ENCODE measurements around the gene IMPACT.

The IMPACT gene

DNA sequence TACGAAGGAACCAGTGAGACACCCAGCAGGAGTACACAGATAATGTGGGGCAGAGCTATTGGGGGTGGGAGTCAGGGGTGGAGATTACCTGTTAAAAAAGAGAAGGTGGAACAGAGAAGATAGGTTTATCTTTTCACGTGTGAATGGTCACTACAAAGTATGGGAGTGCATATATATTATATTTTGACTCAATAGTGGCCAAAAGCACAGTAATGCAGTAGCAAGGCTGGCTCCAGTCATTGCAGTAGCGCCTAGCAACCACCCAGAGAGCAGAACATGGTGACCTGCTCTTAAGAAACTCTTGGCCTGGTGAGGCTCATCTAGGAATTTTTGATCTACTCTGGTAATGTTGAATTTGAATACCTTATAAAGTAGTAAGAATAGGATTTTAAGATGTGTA, 1.0 kb downstream of the IMPACT start:
- H3K9me3 ChIP-seq (ENCODE audit: low read length), result no peaks in the 10 kb centered on the region
- H3K27ac ChIP-seq (ENCODE audit: low read depth, low read length), result no peak overlapping the region
- peaks cover 12% of the 10 kb centered on the region for H3K4me1 ChIP-seq (ENCODE audit: insufficient read depth, low read length)
- H3K36me3 ChIP-seq (ENCODE audit: insufficient read depth, low read length), result peaks cover 2% of the 10 kb centered on the region
- no peaks in the 10 kb centered on the region for H3K27me3 ChIP-seq (ENCODE audit: control insufficient read depth in 1 of 2, insufficient read depth in 2 of 2, low read length in 2 of 2)
- H3K4me3 ChIP-seq (ENCODE audit: low read depth in 1 of 2, low read length in 2 of 2), result peak overlapping the region; percentile 34 to 89
- H3K9ac ChIP-seq (ENCODE audit: low read length), result no peak overlapping the region

- Histone ChIP-seq H3K27ac (ENCODE audit: low read depth, low read length) (no peak overlapping the region), H3K4me3 (ENCODE audit: low read depth in 1 of 2, low read length in 2 of 2) (no peak overlapping the region), H3K9me3 (ENCODE audit: low read length) (no peaks in the 10 kb centered on the region), H3K36me3 (ENCODE audit: insufficient read depth, low read length) (peaks cover 7% of the 10 kb centered on the region), H3K27me3 (ENCODE audit: control insufficient read depth in 1 of 2, insufficient read depth in 2 of 2, low read length in 2 of 2) (no peaks in the 10 kb centered on the region), H3K9ac (ENCODE audit: low read length) (no peak overlapping the region), H3K4me1 (ENCODE audit: insufficient read depth, low read length) (peaks cover 12% of the 10 kb centered on the region)
Measured at GRCh38 chr18:24428709-24429108, 2.2 kb downstream of the IMPACT start.

DNA sequence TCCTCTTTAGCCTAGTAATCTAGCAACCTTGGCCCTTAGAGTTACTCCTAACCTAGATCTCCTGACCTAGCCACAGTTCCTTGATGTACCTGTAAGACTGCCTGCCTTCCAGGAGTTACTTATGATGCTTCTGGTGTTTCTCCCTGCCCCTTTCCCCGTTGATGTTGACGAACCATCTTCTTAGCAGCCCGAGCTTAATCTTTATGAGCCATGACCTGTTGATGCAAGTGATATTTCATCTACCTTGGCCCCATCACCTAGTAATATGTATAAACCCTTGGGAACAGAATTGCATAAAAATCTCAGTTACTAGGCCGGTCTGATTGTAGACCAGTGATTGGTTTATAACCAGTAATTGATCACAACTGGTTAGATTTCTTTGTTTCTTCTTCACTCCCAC, 2.7 kb downstream of the IMPACT start:
- Histone ChIP-seq H3K9me3 (ENCODE audit: low read length) (no peaks in the 10 kb centered on the region), H3K27ac (ENCODE audit: low read depth, low read length) (no peak overlapping the region), H3K27me3 (ENCODE audit: control insufficient read depth in 1 of 2, insufficient read depth in 2 of 2, low read length in 2 of 2) (no peaks in the 10 kb centered on the region), H3K4me3 (ENCODE audit: low read depth in 1 of 2, low read length in 2 of 2) (no peak overlapping the region), H3K4me1 (ENCODE audit: insufficient read depth, low read length) (peaks cover 12% of the 10 kb centered on the region), H3K9ac (ENCODE audit: low read length) (no peak overlapping the region), H3K36me3 (ENCODE audit: insufficient read depth, low read length) (peaks cover 7% of the 10 kb centered on the region)

- peaks cover 7% of the 10 kb centered on the region for H3K4me1 ChIP-seq (ENCODE audit: insufficient read depth, low read length)
- H3K9me3 ChIP-seq (ENCODE audit: low read length), result no peaks in the 10 kb centered on the region
Measured at GRCh38 chr18:24432618-24433017, 6.1 kb downstream of the IMPACT start.

GRCh38 chr18:24436939-24437338, 10.5 kb downstream of the IMPACT start:
- H3K4me1 ChIP-seq (ENCODE audit: insufficient read depth, low read length), result no peaks in the 10 kb centered on the region
- peaks cover 24% of the 10 kb centered on the region for H3K36me3 ChIP-seq (ENCODE audit: insufficient read depth, low read length)
- H3K4me3 ChIP-seq (ENCODE audit: low read depth in 1 of 2, low read length in 2 of 2), result no peak overlapping the region
- no peak overlapping the region for H3K9ac ChIP-seq (ENCODE audit: low read length)
- no peak overlapping the region for H3K27ac ChIP-seq (ENCODE audit: low read depth, low read length)
- no peaks in the 10 kb centered on the region for H3K9me3 ChIP-seq (ENCODE audit: low read length)
- no peaks in the 10 kb centered on the region for H3K27me3 ChIP-seq (ENCODE audit: control insufficient read depth in 1 of 2, insufficient read depth in 2 of 2, low read length in 2 of 2)

More at GRCh38 chr18:24432618-24433017, 6.1 kb downstream of the IMPACT start:
- no peak overlapping the region for H3K27ac ChIP-seq (ENCODE audit: low read depth, low read length)
- no peak overlapping the region for H3K4me3 ChIP-seq (ENCODE audit: low read depth in 1 of 2, low read length in 2 of 2)
- no peaks in the 10 kb centered on the region for H3K27me3 ChIP-seq (ENCODE audit: control insufficient read depth in 1 of 2, insufficient read depth in 2 of 2, low read length in 2 of 2)
- H3K9ac ChIP-seq (ENCODE audit: low read length), result no peak overlapping the region
- H3K36me3 ChIP-seq (ENCODE audit: insufficient read depth, low read length), result peaks cover 11% of the 10 kb centered on the region

GRCh38 chr18:24443870-24444269, 17.4 kb downstream of the IMPACT start:
- peaks cover 32% of the 10 kb centered on the region for H3K36me3 ChIP-seq (ENCODE audit: insufficient read depth, low read length)
- no peak overlapping the region for H3K27ac ChIP-seq (ENCODE audit: low read depth, low read length)
- H3K27me3 ChIP-seq (ENCODE audit: control insufficient read depth in 1 of 2, insufficient read depth in 2 of 2, low read length in 2 of 2), result no peaks in the 10 kb centered on the region
- no peak overlapping the region for H3K4me3 ChIP-seq (ENCODE audit: low read depth in 1 of 2, low read length in 2 of 2)
- no peaks in the 10 kb centered on the region for H3K9me3 ChIP-seq (ENCODE audit: low read length)
- H3K4me1 ChIP-seq (ENCODE audit: insufficient read depth, low read length), result no peaks in the 10 kb centered on the region
- no peak overlapping the region for H3K9ac ChIP-seq (ENCODE audit: low read length)

DNA sequence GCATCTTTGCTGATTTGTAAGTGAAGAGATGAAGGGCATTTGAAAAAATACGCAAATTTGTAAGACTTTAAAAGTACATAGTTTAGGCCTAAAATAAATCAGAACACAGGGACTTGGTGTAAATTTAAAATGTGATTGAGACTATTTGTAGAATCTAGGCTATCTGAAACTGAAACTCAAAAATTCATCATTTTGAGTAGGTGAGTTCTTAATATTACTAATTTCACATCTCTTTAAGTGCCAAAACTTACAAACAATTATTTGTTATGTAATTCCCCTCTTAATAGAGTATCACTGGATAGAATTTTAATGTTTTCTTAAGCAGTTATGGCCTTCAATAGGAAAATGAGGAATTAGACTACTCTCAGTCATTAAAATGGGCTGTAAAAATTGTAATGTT, 20.0 kb downstream of the IMPACT start:
- Histone ChIP-seq H3K9ac (ENCODE audit: low read length) (no peak overlapping the region), H3K36me3 (ENCODE audit: insufficient read depth, low read length) (peaks cover 43% of the 10 kb centered on the region), H3K27ac (ENCODE audit: low read depth, low read length) (no peak overlapping the region), H3K9me3 (ENCODE audit: low read length) (no peaks in the 10 kb centered on the region), H3K4me1 (ENCODE audit: insufficient read depth, low read length) (no peaks in the 10 kb centered on the region), H3K4me3 (ENCODE audit: low read depth in 1 of 2, low read length in 2 of 2) (no peak overlapping the region), H3K27me3 (ENCODE audit: control insufficient read depth in 1 of 2, insufficient read depth in 2 of 2, low read length in 2 of 2) (no peaks in the 10 kb centered on the region)

DNA sequence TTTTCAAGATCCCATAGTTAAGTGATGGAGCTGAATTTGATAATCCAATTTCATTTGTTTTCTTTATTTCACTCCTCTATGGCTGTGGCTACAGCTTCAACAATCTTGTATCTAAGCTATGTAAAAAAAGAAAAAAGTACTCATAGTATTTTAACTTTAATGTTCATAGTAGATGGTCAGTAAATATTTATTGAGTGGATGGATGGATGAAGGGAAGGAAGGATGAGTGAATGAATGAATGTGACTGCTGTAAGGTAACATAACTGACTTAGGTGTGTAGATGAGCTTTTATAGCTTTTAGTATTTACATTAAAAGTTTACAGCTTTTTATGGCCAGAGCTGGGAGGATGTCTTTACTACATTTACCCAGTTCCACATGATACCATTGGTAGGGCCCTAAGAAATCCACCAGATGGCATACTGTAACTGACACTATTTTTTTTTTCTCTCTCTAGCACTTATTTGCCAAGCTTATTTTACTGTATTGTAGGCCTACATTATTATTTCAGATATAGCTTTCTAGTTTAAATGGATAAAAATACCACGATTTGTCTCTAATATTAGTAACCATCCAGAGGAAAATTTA, 20.6 kb downstream of the IMPACT start:
- no peaks in the 10 kb centered on the region for H3K9me3 ChIP-seq (ENCODE audit: low read length)
- H3K4me1 ChIP-seq (ENCODE audit: insufficient read depth, low read length), result no peaks in the 10 kb centered on the region
- H3K27ac ChIP-seq (ENCODE audit: low read depth, low read length), result no peak overlapping the region
- H3K9ac ChIP-seq (ENCODE audit: low read length), result no peak overlapping the region
- no peak overlapping the region for H3K4me3 ChIP-seq (ENCODE audit: low read depth in 1 of 2, low read length in 2 of 2)
- H3K36me3 ChIP-seq (ENCODE audit: insufficient read depth, low read length), result peaks cover 47% of the 10 kb centered on the region
- no peaks in the 10 kb centered on the region for H3K27me3 ChIP-seq (ENCODE audit: control insufficient read depth in 1 of 2, insufficient read depth in 2 of 2, low read length in 2 of 2)

DNA sequence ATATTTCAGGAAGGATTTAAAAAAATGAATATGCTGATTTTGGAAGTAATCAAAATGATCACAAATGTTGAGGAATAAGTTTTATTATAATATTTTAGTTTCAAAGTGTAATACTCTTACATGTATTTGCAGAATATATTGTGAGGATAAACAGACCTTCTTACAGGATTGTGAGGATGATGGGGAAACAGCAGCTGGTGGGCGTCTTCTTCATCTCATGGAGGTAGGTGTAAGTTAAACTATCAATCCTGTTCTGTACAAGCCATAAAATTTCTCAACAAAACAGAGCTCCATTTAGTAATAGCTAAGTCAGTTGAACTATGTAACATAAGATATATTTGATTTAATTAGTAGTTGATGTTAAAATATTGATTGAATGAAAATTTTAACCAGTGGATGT, 21.5 kb downstream of the IMPACT start:
- no peaks in the 10 kb centered on the region for H3K4me1 ChIP-seq (ENCODE audit: insufficient read depth, low read length)
- H3K9ac ChIP-seq (ENCODE audit: low read length), result no peak overlapping the region
- no peaks in the 10 kb centered on the region for H3K9me3 ChIP-seq (ENCODE audit: low read length)
- H3K36me3 ChIP-seq (ENCODE audit: insufficient read depth, low read length), result peaks cover 47% of the 10 kb centered on the region
- no peak overlapping the region for H3K4me3 ChIP-seq (ENCODE audit: low read depth in 1 of 2, low read length in 2 of 2)
- H3K27me3 ChIP-seq (ENCODE audit: control insufficient read depth in 1 of 2, insufficient read depth in 2 of 2, low read length in 2 of 2), result no peaks in the 10 kb centered on the region
- no peak overlapping the region for H3K27ac ChIP-seq (ENCODE audit: low read depth, low read length)

DNA sequence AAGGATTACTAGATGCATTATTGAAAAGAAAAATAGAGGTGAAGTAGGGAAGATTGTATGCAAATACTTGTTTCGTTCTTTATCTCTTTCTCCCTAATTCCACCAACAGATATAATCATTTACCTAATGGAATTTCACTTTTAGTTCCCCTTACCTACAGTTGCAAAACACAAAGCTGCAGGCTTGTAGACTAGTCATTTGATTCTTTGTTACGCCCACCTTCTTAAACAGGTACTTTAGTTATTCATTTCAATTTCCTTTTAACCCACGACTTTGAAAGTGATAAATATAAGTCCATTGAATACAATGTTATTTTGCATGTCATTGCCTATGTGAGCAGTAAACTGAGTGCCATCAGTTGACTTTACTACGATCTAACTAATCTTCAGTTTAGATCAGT, 30.1 kb downstream of the IMPACT start:
- Histone ChIP-seq H3K27ac (ENCODE audit: low read depth, low read length) (no peak overlapping the region), H3K9me3 (ENCODE audit: low read length) (no peaks in the 10 kb centered on the region), H3K9ac (ENCODE audit: low read length) (no peak overlapping the region), H3K36me3 (ENCODE audit: insufficient read depth, low read length) (peaks cover 3% of the 10 kb centered on the region), H3K27me3 (ENCODE audit: control insufficient read depth in 1 of 2, insufficient read depth in 2 of 2, low read length in 2 of 2) (no peaks in the 10 kb centered on the region), H3K4me3 (ENCODE audit: low read depth in 1 of 2, low read length in 2 of 2) (no peak overlapping the region), H3K4me1 (ENCODE audit: insufficient read depth, low read length) (no peaks in the 10 kb centered on the region)

- Histone ChIP-seq H3K9ac (ENCODE audit: low read length) (no peak overlapping the region), H3K4me1 (ENCODE audit: insufficient read depth, low read length) (no peaks in the 10 kb centered on the region), H3K27ac (ENCODE audit: low read depth, low read length) (no peak overlapping the region), H3K9me3 (ENCODE audit: low read length) (no peaks in the 10 kb centered on the region), H3K27me3 (ENCODE audit: control insufficient read depth in 1 of 2, insufficient read depth in 2 of 2, low read length in 2 of 2) (no peaks in the 10 kb centered on the region), H3K36me3 (ENCODE audit: insufficient read depth, low read length) (no peaks in the 10 kb centered on the region), H3K4me3 (ENCODE audit: low read depth in 1 of 2, low read length in 2 of 2) (no peak overlapping the region)
Measured at GRCh38 chr18:24459772-24460171, 33.3 kb downstream of the IMPACT start.

- H3K36me3 ChIP-seq (ENCODE audit: insufficient read depth, low read length), result no peaks in the 10 kb centered on the region
- H3K4me1 ChIP-seq (ENCODE audit: insufficient read depth, low read length), result no peaks in the 10 kb centered on the region
- H3K9ac ChIP-seq (ENCODE audit: low read length), result no peak within 1 kb of the TSS
- no peak within 1 kb of the TSS for H3K4me3 ChIP-seq (ENCODE audit: low read depth in 1 of 2, low read length in 2 of 2)
- H3K27ac ChIP-seq (ENCODE audit: low read depth, low read length), result no peak within 1 kb of the TSS
- H3K27me3 ChIP-seq (ENCODE audit: control insufficient read depth in 1 of 2, insufficient read depth in 2 of 2, low read length in 2 of 2), result no peaks in the 10 kb centered on the region
- no peaks in the 10 kb centered on the region for H3K9me3 ChIP-seq (ENCODE audit: low read length)
Measured at GRCh38 chr18:24460388-24460787, 33.9 kb downstream of the IMPACT start, which contains the start of gene HRH4. Gene HRH4 (plus strand): TSS chr18:24460637. CDS start chr18:24460729, 92 bp downstream.
